ENCODE data around the gene CNNM2.
"Not testable (repeated sequence)": the region's sequence is repeated elsewhere in the genome, so short reads cannot be mapped to it uniquely, and the experiment has no call there.

Gene CNNM2

DNA sequence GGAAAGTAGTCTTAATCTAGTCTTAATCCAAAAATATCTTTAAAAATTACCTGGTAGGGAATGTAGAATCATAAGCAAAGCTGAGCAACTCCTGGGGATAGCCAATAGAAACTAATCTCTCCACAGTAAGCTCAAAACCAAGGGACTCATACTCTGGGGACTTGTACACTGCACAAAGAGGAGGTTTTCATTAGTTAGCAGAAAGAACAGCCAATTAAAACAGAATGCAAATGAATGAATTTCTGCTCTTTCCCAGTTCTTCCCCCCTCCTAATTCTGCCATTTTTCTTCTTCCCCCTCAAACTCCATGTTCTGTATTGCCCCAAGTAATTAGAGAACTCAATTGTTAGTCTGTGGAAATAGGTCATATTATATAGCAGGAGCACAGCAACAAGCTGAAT lies 188.4 kb downstream of the CNNM2 start:
- DNase-seq (ENCODE audit: low spot score), result no peak

- DNase-seq (ENCODE audit: low spot score), result no peak
Observed at GRCh38 chr10:103109821-103110220, 191.7 kb downstream of the CNNM2 start.

DNA sequence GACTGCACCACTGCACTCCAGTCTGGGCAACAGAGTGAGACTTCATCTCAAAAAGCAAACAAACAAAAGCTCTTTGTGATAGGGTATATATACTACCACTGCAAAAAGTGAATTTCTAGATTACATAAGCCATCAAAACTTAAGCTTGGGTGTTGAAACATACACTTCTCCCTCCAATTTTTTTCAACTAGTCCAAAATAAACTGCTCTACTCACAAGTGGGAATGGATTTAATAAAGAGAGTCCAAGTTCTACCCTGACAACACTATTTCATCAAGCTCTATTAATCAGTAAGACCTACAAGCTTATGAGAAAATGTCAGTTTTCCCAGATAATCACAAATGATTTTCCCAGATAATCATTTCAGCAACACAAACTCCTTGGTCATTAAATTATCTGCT lies 192.3 kb downstream of the CNNM2 start:
- no peak for DNase-seq (ENCODE audit: low spot score)

GRCh38 chr10:103111031-103111917 lies 193.2 kb downstream of the CNNM2 start:
- DNase-seq (ENCODE audit: low spot score), result peak; percentile 79

DNA sequence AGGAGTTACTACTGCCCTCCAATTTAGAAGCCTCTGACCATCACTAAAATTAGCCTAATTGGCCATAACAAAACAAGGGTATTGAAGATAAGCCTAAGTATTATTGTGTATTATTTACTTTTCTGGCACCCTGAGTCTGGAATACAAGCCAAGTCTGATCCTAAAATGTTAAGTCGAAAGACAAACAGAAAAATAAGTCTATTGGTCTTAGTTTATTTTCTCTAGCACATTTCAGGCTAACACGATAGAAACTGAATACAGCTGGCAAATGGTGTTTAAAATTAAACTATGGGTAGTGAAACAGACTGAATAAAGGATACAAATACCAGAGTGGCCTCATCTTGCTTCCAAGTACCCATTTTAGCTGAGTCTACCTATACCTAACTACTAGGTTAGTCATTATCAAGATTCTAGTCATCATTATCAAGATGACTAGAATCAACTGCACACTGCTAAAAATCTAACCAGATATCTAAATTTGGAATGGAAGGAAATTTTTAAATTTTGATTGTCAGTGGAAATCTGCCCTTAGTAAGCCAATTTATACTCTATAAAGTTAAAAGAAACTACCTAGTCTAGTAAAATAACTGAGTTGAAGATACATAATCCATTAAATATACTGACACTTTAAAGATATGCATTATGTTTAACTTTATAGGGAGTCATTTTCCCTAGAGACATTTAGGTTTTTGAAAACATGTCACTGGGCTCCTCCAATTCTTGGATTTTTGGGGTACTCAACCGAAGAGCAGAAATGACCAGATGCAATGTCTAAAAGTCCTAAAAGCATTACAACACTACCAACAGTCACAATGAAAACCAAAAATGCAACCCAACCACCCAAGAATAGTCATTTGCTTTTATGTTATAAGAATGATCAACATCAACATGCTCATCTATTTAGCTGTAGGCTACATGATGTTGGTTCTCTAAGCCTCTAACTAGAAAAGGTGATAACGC lies 194.1 kb downstream of the CNNM2 start:
- DNase-seq (ENCODE audit: low spot score), result no peak

DNA sequence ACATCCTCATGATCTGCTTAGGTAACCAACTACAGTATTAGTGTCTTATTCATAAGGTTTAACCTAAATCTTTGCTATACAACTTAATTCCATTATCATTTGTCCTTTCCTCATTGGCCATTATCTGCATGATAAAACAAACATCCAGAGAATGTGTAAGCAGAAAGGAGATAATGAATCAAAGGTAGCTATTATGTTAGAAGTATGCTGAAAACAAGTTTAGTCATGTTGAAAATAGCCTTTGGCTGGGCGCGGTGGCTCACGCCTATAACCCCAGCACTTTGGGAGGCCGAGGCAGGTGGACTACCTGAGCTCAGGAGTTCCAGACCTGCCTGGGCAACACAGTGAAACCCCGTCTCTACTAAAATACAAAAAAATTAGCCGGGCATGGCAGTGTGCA lies 196.8 kb downstream of the CNNM2 start:
- no peak for DNase-seq (ENCODE audit: low spot score)

DNA sequence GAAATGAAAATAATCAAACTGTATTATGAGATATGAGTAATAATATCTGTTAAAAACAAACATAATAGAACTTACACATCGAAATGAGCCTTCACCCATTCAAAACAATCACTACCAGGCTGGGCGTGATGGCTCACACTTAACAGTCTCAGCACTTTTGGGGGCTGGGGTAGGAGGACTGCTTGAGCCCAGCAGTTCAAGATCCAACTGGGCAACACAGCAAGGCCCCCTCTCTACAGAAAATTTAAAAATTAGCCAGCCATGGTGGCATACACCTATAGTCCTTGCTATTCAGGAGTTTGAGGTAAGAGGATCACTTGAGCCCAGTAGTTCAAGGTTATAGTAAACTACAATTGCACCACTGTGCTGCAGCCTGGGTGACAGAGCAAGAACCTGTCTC lies 199.2 kb downstream of the CNNM2 start:
- DNase-seq (ENCODE audit: low spot score), result no peak

DNA sequence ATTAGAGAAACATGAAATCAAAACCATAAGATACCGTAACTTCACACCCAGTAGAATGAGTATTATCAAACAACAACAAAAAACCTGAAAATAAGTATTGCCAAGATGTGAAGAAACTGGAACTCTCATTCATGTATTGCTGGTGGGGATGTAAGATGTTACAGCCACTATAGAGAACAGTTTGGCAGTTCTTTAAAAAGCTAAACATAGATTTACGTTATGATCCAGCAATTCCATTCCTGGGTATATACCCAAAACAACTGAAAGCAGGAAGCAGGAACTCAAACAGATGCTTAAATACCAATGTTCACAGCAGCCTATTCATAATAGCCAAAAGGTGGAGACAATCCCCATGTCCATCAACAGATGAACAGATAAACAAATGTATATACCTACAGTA lies 202.5 kb downstream of the CNNM2 start:
- no peak for DNase-seq (ENCODE audit: low spot score)

GRCh38 chr10:103120977-103121735 lies 203.1 kb downstream of the CNNM2 start:
- no peak for DNase-seq (ENCODE audit: low spot score)

DNA sequence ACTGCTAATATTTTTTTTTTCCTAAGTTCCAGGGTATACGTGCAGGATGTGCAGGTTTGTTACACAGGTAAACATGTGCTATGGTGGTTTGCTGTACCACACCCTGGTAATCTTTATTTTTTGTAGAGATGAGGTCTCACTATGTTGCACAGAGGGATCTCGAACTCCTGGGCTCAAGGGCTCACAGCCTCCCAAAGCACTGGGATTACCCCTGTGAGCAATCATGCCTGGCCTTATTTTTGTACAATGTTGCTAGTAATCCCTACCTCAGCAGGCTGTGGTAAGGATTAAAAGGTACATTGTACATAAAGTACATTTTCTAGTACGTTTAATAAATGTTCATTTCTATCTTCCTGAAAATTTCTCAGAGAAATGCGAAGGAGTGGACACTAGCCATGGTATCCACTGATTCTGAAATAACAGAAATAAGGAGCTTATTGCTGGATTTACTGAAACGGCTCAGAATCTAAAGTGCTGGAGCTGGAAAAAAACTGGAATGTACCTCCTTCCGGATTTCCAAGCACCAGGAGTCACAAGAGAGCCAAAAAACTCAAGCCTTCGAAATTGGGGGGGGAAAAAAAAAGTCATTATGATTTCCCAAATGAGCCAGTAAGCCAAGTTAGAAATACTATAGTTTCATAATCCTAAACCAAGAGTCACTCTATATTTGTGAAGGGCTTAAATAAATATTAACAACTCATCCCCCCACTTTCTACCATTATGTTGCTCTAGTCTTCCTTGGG lies 205.4 kb downstream of the CNNM2 start:
- no peak for DNase-seq (ENCODE audit: low spot score)

GRCh38 chr10:103124420-103125096 lies 206.5 kb downstream of the CNNM2 start:
- DNase-seq (ENCODE audit: low spot score), result no peak

- no peak for DNase-seq (ENCODE audit: low spot score)
Observed at GRCh38 chr10:103125323-103126267, 207.5 kb downstream of the CNNM2 start.

GRCh38 chr10:103127241-103127640 lies 209.1 kb downstream of the CNNM2 start:
- DNase-seq (ENCODE audit: low spot score), result no peak

DNA sequence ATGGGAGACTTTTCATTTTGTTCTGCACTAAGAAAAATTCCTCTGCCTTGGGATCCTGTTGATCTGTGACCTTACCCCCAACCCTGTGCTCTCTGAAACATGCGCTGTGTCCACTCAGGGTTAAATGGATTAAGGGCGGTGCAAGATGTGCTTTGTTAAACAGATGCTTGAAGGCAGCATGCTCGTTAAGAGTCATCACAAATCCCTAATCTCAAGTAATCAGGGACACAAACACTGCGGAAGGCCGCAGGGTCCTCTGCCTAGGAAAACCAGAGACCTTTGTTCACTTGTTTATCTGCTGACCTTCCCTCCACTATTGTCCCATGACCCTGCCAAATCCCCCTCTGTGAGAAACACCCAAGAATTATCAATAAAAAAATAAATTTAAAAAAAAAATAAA lies 212.1 kb downstream of the CNNM2 start:
- not testable (repeated sequence) for DNase-seq (ENCODE audit: low spot score)

- no peak for DNase-seq (ENCODE audit: low spot score)
Observed at GRCh38 chr10:103130910-103131309, 212.8 kb downstream of the CNNM2 start.

GRCh38 chr10:103135168-103135567 lies 217.1 kb downstream of the CNNM2 start:
- not testable (repeated sequence) for DNase-seq (ENCODE audit: low spot score)

- no peak for DNase-seq (ENCODE audit: low spot score)
Observed at GRCh38 chr10:103139803-103140202, 221.7 kb downstream of the CNNM2 start.
